Uterus (tissue), 2 donors: ENCODE results near the gene FAM98B.

Experiments used
- CTCF ChIP-seq, 4 experiments: fragments of 200-600 bp in 2 of 4; fragments of 450-650 bp in 2 of 4; sonication (generic) in 2 of 4; IDR thresholded peaks; one replicate each; pipeline ENCODE4 v1.5.1; 2016 to 2019; ENCODE audit warnings: antibody characterized with exemption in 4 of 4, mild to moderate bottlenecking in 2 of 4, moderate library complexity in 1 of 4
- POLR2A ChIP-seq, 2 donors: fragments of 450-650 bp; IDR thresholded peaks; one replicate each; pipeline ENCODE4 v1.6.1; 2016; ENCODE audit warnings: antibody characterized with exemption in 2 of 2, mild to moderate bottlenecking in 1 of 2, moderate library complexity in 1 of 2

GRCh38 chr15:38522922-38523321 is 69.0 kb downstream of the FAM98B start:
- TF ChIP-seq CTCF (IDR thresholded peaks at IDR 0.05) (no peak), POLR2A (IDR thresholded peaks at IDR 0.05) (no peak)
